CD4-positive, CD25-positive, alpha-beta regulatory T cell (primary cell): ENCODE results near the gene LTBP4. TPM values are rescaled to one million over a fixed set of nuclear protein-coding genes. Genes with fewer than 3 reads are reported as not detected.
"Not testable (repeated sequence)": the region's sequence is repeated elsewhere in the genome, so short reads cannot be mapped to it uniquely, and the experiment has no call there.

Experiments used
- ATAC-seq, 2 donors: fragments of 150-1000 bp; cut with Tn5 transposase; one replicate each; pipeline ENCODE4 v1.10.0; 2021; ENCODE audit warnings: low read depth in 2 of 2, moderate number of reproducible peaks in 2 of 2, moderate library complexity in 1 of 2
- DNase-seq, 3 donors: peaks; one replicate each; pipeline versions ENCODE4 v3.0.0 to v3.0.0-alpha.2; 2012 to 2022; ENCODE audit warnings: mixed read lengths in 1 of 3
- H3K27ac ChIP-seq: one replicate; pipeline ENCODE4 v1.7.0; 2013; ENCODE audit warnings: mild to moderate bottlenecking, low read length; ENCODE audit not compliant: insufficient read depth, poor library complexity, severe bottlenecking
- H3K27me3 ChIP-seq: one replicate; pipeline ENCODE4 v1.7.0; 2013; ENCODE audit warnings: low read length; ENCODE audit not compliant: control insufficient read depth, insufficient read depth
- H3K36me3 ChIP-seq: one replicate; pipeline ENCODE4 v1.7.0; 2013; ENCODE audit warnings: mild to moderate bottlenecking, low read length, moderate library complexity; ENCODE audit not compliant: control insufficient read depth, insufficient read depth
- H3K4me1 ChIP-seq: 2 replicates; pipeline ENCODE4 v1.7.0; 2013; ENCODE audit warnings: mild to moderate bottlenecking, low read length; ENCODE audit not compliant: insufficient read depth, control insufficient read depth, poor library complexity, severe bottlenecking
- H3K4me3 ChIP-seq: one replicate; pipeline ENCODE4 v1.7.0; 2013; ENCODE audit warnings: low read depth, mild to moderate bottlenecking, low read length, moderate library complexity
- H3K9me3 ChIP-seq, 2 experiments: 1 replicate in 1 of 2; 2 replicates in 1 of 2; pipeline ENCODE4 v1.7.0; 2013; ENCODE audit warnings: low read length in 2 of 2, mild to moderate bottlenecking in 1 of 2, moderate library complexity in 1 of 2; ENCODE audit not compliant: control insufficient read depth in 2 of 2
- H3K27ac Mint-ChIP-seq, 3 donors: one replicate each; pipeline ENCODE4 v1.8.0; 2020 to 2022; ENCODE audit warnings: mild to moderate bottlenecking in 3 of 3, mixed read lengths in 3 of 3, moderate library complexity in 2 of 3
- H3K27me3 Mint-ChIP-seq: one replicate; pipeline ENCODE4 v1.8.0; 2022; ENCODE audit warnings: mild to moderate bottlenecking, mixed read lengths
- H3K36me3 Mint-ChIP-seq: one replicate; pipeline ENCODE4 v1.8.0; 2020; ENCODE audit warnings: mixed read lengths
- H3K4me1 Mint-ChIP-seq, 4 donors: one replicate each; pipeline ENCODE4 v1.8.0; 2020 to 2022; ENCODE audit warnings: mixed read lengths in 4 of 4, mild to moderate bottlenecking in 1 of 4
- H3K4me3 Mint-ChIP-seq, 4 donors: one replicate each; pipeline ENCODE4 v1.8.0; 2020 to 2022; ENCODE audit warnings: mild to moderate bottlenecking in 4 of 4, mixed read lengths in 4 of 4, moderate library complexity in 3 of 4
- H3K9me3 Mint-ChIP-seq, 7 donors: one replicate each; pipeline ENCODE4 v1.8.0; 2020 to 2022; ENCODE audit warnings: mixed read lengths in 7 of 7, mild to moderate bottlenecking in 3 of 7, moderate library complexity in 2 of 7
- polyA plus RNA-seq, 4 donors: library from polyadenylated mRNA; unstranded; fragments of 300-500 nt; fragmentation: Illumina TruSeq; gene quantifications; one replicate each; pipeline ENCODE4 v1.2.3, GENCODE V29; 2021
- total RNA-seq: library from RNA; stranded (reverse); gene quantifications from one replicate; pipeline ENCODE4 v1.2.3, GENCODE V29; 2022

Gene LTBP4
- total and polyA plus RNA-seq, 5 donors from 2014 or later: 20.7 to 115 (median 30.9) TPM

GRCh38 chr19:40559394-40559793, 41.8 kb upstream of the LTBP4 start:
- Mint-ChIP-seq H3K27me3 (peaks cover 66% of the 10 kb centered on the region), H3K4me3 (no peak overlapping the region), H3K9me3 (peaks cover 0 to 2% (median 0%) of the 10 kb centered on the region in 7 donors), H3K27ac (peak overlapping the region in 1 of 3 donors; percentile 38), H3K36me3 (no peaks in the 10 kb centered on the region), H3K4me1 (peaks cover 0 to 5% (median 2%) of the 10 kb centered on the region in 4 donors)
- Histone ChIP-seq H3K27ac (no peak overlapping the region), H3K4me3 (no peak overlapping the region), H3K9me3 (no peaks in the 10 kb centered on the region), H3K36me3 (no peaks in the 10 kb centered on the region), H3K4me1 (no peaks in the 10 kb centered on the region), H3K27me3 (no peaks in the 10 kb centered on the region)
- ATAC-seq: no peak
- no peak for DNase-seq

GRCh38 chr19:40560092-40560507, 41.1 kb upstream of the LTBP4 start:
- Mint-ChIP-seq H3K27me3 (peaks cover 65% of the 10 kb centered on the region), H3K27ac (no peak overlapping the region), H3K36me3 (no peaks in the 10 kb centered on the region), H3K4me3 (no peak overlapping the region), H3K9me3 (peaks cover 0 to 2% (median 0%) of the 10 kb centered on the region in 7 donors), H3K4me1 (peaks cover 0 to 5% (median 2%) of the 10 kb centered on the region in 4 donors)
- Histone ChIP-seq H3K4me1 (no peaks in the 10 kb centered on the region), H3K27ac (no peak overlapping the region), H3K4me3 (no peak overlapping the region), H3K9me3 (no peaks in the 10 kb centered on the region), H3K36me3 (no peaks in the 10 kb centered on the region), H3K27me3 (no peaks in the 10 kb centered on the region)
- DNase-seq (no peak), ATAC-seq (no peak)

GRCh38 chr19:40561947-40562346, 39.2 kb upstream of the LTBP4 start:
- no peak overlapping the region for H3K27ac ChIP-seq
- H3K27me3 ChIP-seq: peaks cover 4% of the 10 kb centered on the region
- DNase-seq (no peak), ATAC-seq (no peak)
- no peaks in the 10 kb centered on the region for H3K4me1 ChIP-seq
- H3K9me3 ChIP-seq: no peaks in the 10 kb centered on the region
- Mint-ChIP-seq H3K9me3 (peaks cover 0 to 2% (median 0%) of the 10 kb centered on the region in 7 donors), H3K27ac (peak overlapping the region in 1 of 3 donors; percentile 52), H3K27me3 (peaks cover 73% of the 10 kb centered on the region), H3K4me1 (peaks cover 0 to 5% (median 4%) of the 10 kb centered on the region in 4 donors), H3K4me3 (no peak overlapping the region), H3K36me3 (no peaks in the 10 kb centered on the region)
- H3K4me3 ChIP-seq: no peak overlapping the region
- no peaks in the 10 kb centered on the region for H3K36me3 ChIP-seq

GRCh38 chr19:40564535-40564934, 36.6 kb upstream of the LTBP4 start:
- H3K27me3 Mint-ChIP-seq: peaks cover 65% of the 10 kb centered on the region
- not testable (repeated sequence) for H3K36me3 ChIP-seq, H3K36me3 Mint-ChIP-seq, ATAC-seq, H3K4me3 ChIP-seq, H3K27ac ChIP-seq, H3K4me3 Mint-ChIP-seq, H3K27ac Mint-ChIP-seq, DNase-seq, H3K9me3 Mint-ChIP-seq, H3K4me1 ChIP-seq, H3K9me3 ChIP-seq
- peaks cover 12% of the 10 kb centered on the region for H3K27me3 ChIP-seq
- peaks cover 0 to 13% (median 3%) of the 10 kb centered on the region in 4 donors for H3K4me1 Mint-ChIP-seq

- Mint-ChIP-seq H3K27me3 (peaks cover 66% of the 10 kb centered on the region), H3K4me3 (no peak overlapping the region), H3K36me3 (no peaks in the 10 kb centered on the region), H3K9me3 (no peaks in the 10 kb centered on the region), H3K4me1 (peaks cover 0 to 18% (median 6%) of the 10 kb centered on the region in 4 donors), H3K27ac (no peak overlapping the region)
- DNase-seq (no peak), ATAC-seq (no peak)
- Histone ChIP-seq H3K4me3 (no peak overlapping the region), H3K27me3 (peaks cover 12% of the 10 kb centered on the region), H3K27ac (no peak overlapping the region), H3K36me3 (no peaks in the 10 kb centered on the region), H3K4me1 (peaks cover 15% of the 10 kb centered on the region), H3K9me3 (no peaks in the 10 kb centered on the region)
Observed at GRCh38 chr19:40565355-40565754, 35.8 kb upstream of the LTBP4 start.

GRCh38 chr19:40565910-40566495, 35.2 kb upstream of the LTBP4 start:
- peaks cover 0 to 24% (median 10%) of the 10 kb centered on the region in 4 donors for H3K4me1 Mint-ChIP-seq
- DNase-seq (no peak), ATAC-seq (no peak)
- H3K27ac ChIP-seq: no peak overlapping the region
- H3K4me3 Mint-ChIP-seq: peak overlapping the region in 2 of 4 donors; percentile 22 to 28
- peaks cover 66% of the 10 kb centered on the region for H3K27me3 Mint-ChIP-seq
- peaks cover 15% of the 10 kb centered on the region for H3K4me1 ChIP-seq
- no peak overlapping the region for H3K27ac Mint-ChIP-seq
- no peaks in the 10 kb centered on the region for H3K9me3 ChIP-seq
- no peak overlapping the region for H3K4me3 ChIP-seq
- no peaks in the 10 kb centered on the region for H3K36me3 Mint-ChIP-seq
- no peaks in the 10 kb centered on the region for H3K36me3 ChIP-seq
- H3K9me3 Mint-ChIP-seq: peaks cover 0 to 2% (median 0%) of the 10 kb centered on the region in 7 donors
- H3K27me3 ChIP-seq: peaks cover 12% of the 10 kb centered on the region

- Histone ChIP-seq H3K9me3 (no peaks in the 10 kb centered on the region), H3K27me3 (peaks cover 12% of the 10 kb centered on the region), H3K4me1 (peaks cover 15% of the 10 kb centered on the region), H3K4me3 (no peak overlapping the region), H3K36me3 (no peaks in the 10 kb centered on the region), H3K27ac (no peak overlapping the region)
- H3K27ac Mint-ChIP-seq: no peak overlapping the region
- H3K27me3 Mint-ChIP-seq: peaks cover 58% of the 10 kb centered on the region
- peak overlapping the region in 1 of 4 donors; percentile 59 for H3K4me3 Mint-ChIP-seq
- DNase-seq (no peak), ATAC-seq (no peak)
- no peaks in the 10 kb centered on the region for H3K36me3 Mint-ChIP-seq
- H3K9me3 Mint-ChIP-seq: peaks cover 0 to 2% (median 0%) of the 10 kb centered on the region in 7 donors
- peaks cover 0 to 26% (median 9%) of the 10 kb centered on the region in 4 donors for H3K4me1 Mint-ChIP-seq
Observed at GRCh38 chr19:40567040-40567749, 34.0 kb upstream of the LTBP4 start.
